CD4-positive, alpha-beta T cell (primary cell): ENCODE data around the gene ELMO1. TPM values are rescaled to one million over a fixed set of nuclear protein-coding genes. Genes with fewer than 3 reads are reported as not detected.

ENCODE experiments used
- ATAC-seq: fragments of 200-7000 bp; cut with Tn5 transposase; one replicate; pipeline ENCODE4 v1.10.0; 2022; ENCODE audit warnings: mild to moderate bottlenecking; ENCODE audit not compliant: poor library complexity
- CTCF ChIA-PET: fragments of 350-600 bp; sonication (Branson Sonifier 250); formaldehyde crosslinking; loops from one replicate; lab custom pipeline; 2021; ENCODE audit warnings: antibody characterized with exemption, inconsistent platforms; lab: Charles Lee
- POLR2A ChIA-PET: fragments of 350-600 bp; sonication (Branson Sonifier 250); formaldehyde crosslinking; loops from one replicate; lab custom pipeline; 2021; ENCODE audit warnings: antibody characterized with exemption, inconsistent platforms; lab: Charles Lee
- DNase-seq, 14 experiments: peaks; one replicate each; pipeline ENCODE4 v3.0.0-alpha.2; 2013 to 2020; ENCODE audit warnings: mixed read lengths in 2 of 14
- H3K27ac ChIP-seq, 2 donors: one replicate each; pipeline versions ENCODE4 v1.5.1 to v1.7.0; 2013; ENCODE audit warnings: low read length in 2 of 2, low read depth in 1 of 2, mild to moderate bottlenecking in 1 of 2
- H3K27me3 ChIP-seq, 2 experiments: 1 replicate in 1 of 2; 2 replicates in 1 of 2; pipeline versions ENCODE4 v1.6.1 to v1.7.0; 2013; ENCODE audit warnings: low read length in 2 of 2, control low read depth in 1 of 2, mild to moderate bottlenecking in 1 of 2, moderate library complexity in 1 of 2; ENCODE audit not compliant: insufficient read depth in 2 of 2, control insufficient read depth in 1 of 2
- H3K36me3 ChIP-seq: one replicate; pipeline ENCODE4 v1.6.1; 2013; ENCODE audit warnings: low read length, control low read depth; ENCODE audit not compliant: insufficient read depth
- H3K4me1 ChIP-seq: one replicate; pipeline ENCODE4 v1.6.1; 2013; ENCODE audit warnings: low read length, control low read depth; ENCODE audit not compliant: insufficient read depth
- H3K4me3 ChIP-seq: one replicate; pipeline ENCODE4 v1.5.1; 2013; ENCODE audit warnings: mild to moderate bottlenecking, low read length, moderate library complexity
- H3K9me3 ChIP-seq, 2 experiments: 1 replicate in 1 of 2; 2 replicates in 1 of 2; pipeline versions ENCODE4 v1.6.1 to v1.7.0; 2013; ENCODE audit warnings: low read length in 2 of 2, mild to moderate bottlenecking in 2 of 2, control low read depth in 1 of 2, moderate library complexity in 1 of 2; ENCODE audit not compliant: control insufficient read depth in 1 of 2, insufficient read depth in 1 of 2
- H3K27ac Mint-ChIP-seq: one replicate; pipeline ENCODE4 v1.8.0; 2020; ENCODE audit warnings: mixed read lengths
- H3K27me3 Mint-ChIP-seq: one replicate; pipeline ENCODE4 v1.8.0; 2021; ENCODE audit warnings: mixed read lengths
- H3K36me3 Mint-ChIP-seq: one replicate; pipeline ENCODE4 v1.8.0; 2021; ENCODE audit warnings: low read depth, mixed read lengths
- H3K4me1 Mint-ChIP-seq: one replicate; pipeline ENCODE4 v1.8.0; 2021; ENCODE audit warnings: low read depth, mixed read lengths
- H3K4me3 Mint-ChIP-seq: one replicate; pipeline ENCODE4 v1.8.0; 2020; ENCODE audit warnings: mild to moderate bottlenecking, mixed read lengths
- H3K9me3 Mint-ChIP-seq: one replicate; pipeline ENCODE4 v1.8.0; 2020; ENCODE audit warnings: mixed read lengths
- intact Hi-C, 2 experiments: fragments of 100-400 bp; cut with DNase I in 1 of 2; cut with micrococcal nuclease in 1 of 2; formaldehyde crosslinking; loops; one replicate each; pipeline versions ENCODE4 v1.15.1 to v1.9.0; 2023 to 2025; cut with DNase I, micrococcal nuclease
- total RNA-seq, 174 experiments: library from RNA in 2 of 174; stranded (reverse) in 2 of 174; gene quantifications; one replicate each; pipeline ENCODE4 v1.2.3 and lab custom pipeline; 2021 to 2026
- TF ChIP-seq, protein P1 (sequence below): fragments of 200-600 bp; IDR thresholded peaks from one replicate; pipeline ENCODE4 v1.8.0; 2022; ENCODE audit warnings: antibody characterized with exemption, mild to moderate bottlenecking

The ELMO1 gene
- total RNA-seq, 2 experiments from 2014 or later, result 117 to 120 TPM

DNA sequence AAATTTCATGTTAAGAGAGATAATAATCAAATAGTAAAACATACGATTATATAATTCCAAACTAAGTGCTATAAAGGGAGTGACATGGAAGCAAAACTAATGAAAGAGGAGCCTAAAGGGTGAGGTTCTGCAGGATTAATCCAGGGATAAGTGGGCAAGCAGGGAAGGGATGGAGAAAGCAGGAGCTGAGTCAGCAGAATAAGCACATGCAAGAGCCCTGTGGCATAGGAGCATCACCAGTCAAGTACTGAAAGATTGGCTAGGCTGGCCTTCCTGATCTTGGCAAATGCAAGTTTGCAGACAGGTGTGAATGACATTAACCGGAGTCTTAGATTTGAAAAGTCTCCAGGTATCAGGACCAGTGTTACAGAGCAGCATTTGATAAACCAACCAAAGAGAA is 336.4 kb downstream of the ELMO1 start:
- CTCF ChIA-PET, result no interaction called here
- TF ChIP-seq, protein P1, sequence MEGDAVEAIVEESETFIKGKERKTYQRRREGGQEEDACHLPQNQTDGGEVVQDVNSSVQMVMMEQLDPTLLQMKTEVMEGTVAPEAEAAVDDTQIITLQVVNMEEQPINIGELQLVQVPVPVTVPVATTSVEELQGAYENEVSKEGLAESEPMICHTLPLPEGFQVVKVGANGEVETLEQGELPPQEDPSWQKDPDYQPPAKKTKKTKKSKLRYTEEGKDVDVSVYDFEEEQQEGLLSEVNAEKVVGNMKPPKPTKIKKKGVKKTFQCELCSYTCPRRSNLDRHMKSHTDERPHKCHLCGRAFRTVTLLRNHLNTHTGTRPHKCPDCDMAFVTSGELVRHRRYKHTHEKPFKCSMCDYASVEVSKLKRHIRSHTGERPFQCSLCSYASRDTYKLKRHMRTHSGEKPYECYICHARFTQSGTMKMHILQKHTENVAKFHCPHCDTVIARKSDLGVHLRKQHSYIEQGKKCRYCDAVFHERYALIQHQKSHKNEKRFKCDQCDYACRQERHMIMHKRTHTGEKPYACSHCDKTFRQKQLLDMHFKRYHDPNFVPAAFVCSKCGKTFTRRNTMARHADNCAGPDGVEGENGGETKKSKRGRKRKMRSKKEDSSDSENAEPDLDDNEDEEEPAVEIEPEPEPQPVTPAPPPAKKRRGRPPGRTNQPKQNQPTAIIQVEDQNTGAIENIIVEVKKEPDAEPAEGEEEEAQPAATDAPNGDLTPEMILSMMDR, result no peak
- no peaks in the 10 kb centered on the region for H3K27me3 ChIP-seq
- DNase-seq (no peak), ATAC-seq (no peak)
- Mint-ChIP-seq H3K4me3 (no peak overlapping the region), H3K4me1 (peaks cover 71% of the 10 kb centered on the region), H3K27ac (no peak overlapping the region), H3K27me3 (no peaks in the 10 kb centered on the region), H3K36me3 (peaks cover 41% of the 10 kb centered on the region), H3K9me3 (no peaks in the 10 kb centered on the region)
- no peaks in the 10 kb centered on the region for H3K9me3 ChIP-seq
- no peak overlapping the region for H3K27ac ChIP-seq
- POLR2A ChIA-PET, result no interaction called here
- H3K4me3 ChIP-seq, result no peak overlapping the region
- intact Hi-C loops, result no loop called here
- H3K4me1 ChIP-seq, result peaks cover 5% of the 10 kb centered on the region
- peaks cover 2% of the 10 kb centered on the region for H3K36me3 ChIP-seq

DNA sequence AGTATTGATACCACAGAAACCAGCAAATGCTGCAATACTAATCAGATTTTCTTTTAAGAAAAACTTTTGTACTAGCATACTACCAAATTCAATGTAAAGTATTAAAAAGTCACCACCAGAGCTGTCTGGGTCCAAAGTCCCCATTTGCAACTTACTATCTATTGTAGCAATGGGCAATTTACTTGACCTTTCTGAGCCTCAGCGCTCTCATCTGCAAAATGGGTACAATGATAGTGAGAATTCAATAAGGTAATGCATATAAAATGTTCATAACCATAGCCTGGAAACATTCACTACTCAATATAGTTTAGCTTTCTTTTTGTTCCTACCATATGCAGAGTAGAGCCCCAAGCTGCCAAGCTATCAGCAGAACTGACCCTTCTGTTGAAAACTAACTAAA is 337.2 kb downstream of the ELMO1 start:
- CTCF ChIA-PET, result no interaction called here
- H3K9me3 Mint-ChIP-seq, result no peaks in the 10 kb centered on the region
- intact Hi-C loops, result no loop called here
- Histone ChIP-seq H3K4me1 (no peaks in the 10 kb centered on the region), H3K9me3 (no peaks in the 10 kb centered on the region), H3K4me3 (no peak overlapping the region), H3K36me3 (peaks cover 8% of the 10 kb centered on the region), H3K27ac (no peak overlapping the region), H3K27me3 (no peaks in the 10 kb centered on the region)
- H3K27ac Mint-ChIP-seq, result no peak overlapping the region
- H3K4me1 Mint-ChIP-seq, result peaks cover 71% of the 10 kb centered on the region
- H3K36me3 Mint-ChIP-seq, result peaks cover 49% of the 10 kb centered on the region
- DNase-seq (no peak), ATAC-seq (no peak)
- TF ChIP-seq, protein P1, result no peak
- POLR2A ChIA-PET, result no interaction called here
- no peaks in the 10 kb centered on the region for H3K27me3 Mint-ChIP-seq
- no peak overlapping the region for H3K4me3 Mint-ChIP-seq

DNA sequence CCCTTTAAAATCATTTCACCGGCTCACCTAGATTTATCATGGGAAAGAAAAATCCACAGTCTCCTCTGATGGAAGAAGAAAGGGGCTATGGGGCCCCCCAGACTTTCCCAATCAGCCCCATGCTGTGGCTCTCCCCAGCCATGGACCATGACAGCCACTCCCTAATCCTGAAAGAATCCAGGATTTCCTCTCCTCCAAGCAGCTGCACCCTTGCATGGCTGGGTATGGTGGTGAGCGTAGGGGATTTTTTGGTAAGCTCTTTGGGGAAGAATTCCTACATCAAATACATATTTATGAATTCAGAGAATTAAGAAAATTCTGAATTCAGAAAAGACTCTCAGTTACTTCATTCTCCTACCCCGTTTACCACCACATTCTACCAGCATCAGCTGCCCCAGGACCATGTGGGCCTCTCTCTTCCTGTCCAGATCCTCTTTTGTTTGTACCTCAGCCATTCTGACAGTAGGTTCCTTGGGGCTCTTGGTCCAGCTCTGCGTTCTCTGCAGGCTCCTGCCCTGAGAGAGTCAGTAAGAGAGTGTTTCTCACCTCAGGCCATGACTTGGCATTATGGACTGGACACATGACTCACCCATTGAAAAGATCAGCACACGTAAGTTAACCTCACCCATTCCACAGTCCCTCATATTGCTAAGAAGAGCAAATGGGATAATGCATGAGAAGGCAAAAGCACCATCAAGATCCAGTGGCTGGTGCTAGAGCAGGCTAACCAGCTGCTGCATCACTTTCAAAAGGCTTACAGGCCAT is 337.8 kb downstream of the ELMO1 start:
- Mint-ChIP-seq H3K27me3 (no peaks in the 10 kb centered on the region), H3K4me3 (no peak overlapping the region), H3K27ac (no peak overlapping the region), H3K4me1 (peaks cover 67% of the 10 kb centered on the region), H3K36me3 (peaks cover 50% of the 10 kb centered on the region), H3K9me3 (no peaks in the 10 kb centered on the region)
- POLR2A ChIA-PET, result interaction anchor here (0.6 kb wide), 1 partner anchor 525 kb away, joined by 3 read pairs; no protein-coding TSS in a partner anchor
- TF ChIP-seq, protein P1, result no peak
- CTCF ChIA-PET, result interaction anchor here (0.6 kb wide), 1 partner anchor 18 kb away, joined by 3 read pairs; no protein-coding TSS in a partner anchor
- Histone ChIP-seq H3K27me3 (no peaks in the 10 kb centered on the region), H3K9me3 (no peaks in the 10 kb centered on the region), H3K36me3 (peaks cover 14% of the 10 kb centered on the region), H3K4me3 (no peak overlapping the region), H3K4me1 (no peaks in the 10 kb centered on the region), H3K27ac (no peak overlapping the region)
- no peak for ATAC-seq
- intact Hi-C loops, result no loop called here
- DNase-seq, result no peak
